Caco-2 (cell line): ENCODE data around the gene UBR4. TPM values are rescaled to one million over a fixed set of nuclear protein-coding genes. Genes with fewer than 3 reads are reported as not detected.

ENCODE experiments used
- BruUV-seq: library from RNA; stranded (reverse); fragments of 400-500 nt; replicated peaks from 2 replicates; lab custom pipeline; 2021; lab: Mats Ljungman, UMichigan
- CTCF ChIA-PET: fragments of 300-600 bp; sonication (Branson Sonifier 250); formaldehyde crosslinking; loops from one replicate; lab custom pipeline; 2022; ENCODE audit warnings: antibody characterized with exemption; lab: Charles Lee
- POLR2A ChIA-PET: fragments of 300-600 bp; sonication (Branson Sonifier 250); formaldehyde crosslinking; loops from one replicate; lab custom pipeline; 2022; ENCODE audit warnings: antibody characterized with exemption; lab: Charles Lee
- DNase-seq, 2 experiments: peaks; one replicate each; pipeline versions ENCODE4 v3.0.0 to v3.0.0-alpha.2; 2020 to 2022
- H3K27me3 ChIP-seq: replicated peaks from 2 replicates; pipeline ENCODE4 v1.6.0; 2011; ENCODE audit warnings: low read length; ENCODE audit not compliant: control insufficient read depth, insufficient read depth
- H3K36me3 ChIP-seq: 2 replicates; pipeline ENCODE4 v1.5.1; 2011; ENCODE audit warnings: low read length; ENCODE audit not compliant: control insufficient read depth, insufficient read depth
- H3K4me1 ChIP-seq: fragments of 250-450 bp; sonication (Bioruptor Pico); 2 replicates; pipeline ENCODE4 v1.5.1; 2020; ENCODE audit warnings: mild to moderate bottlenecking
- H3K4me3 ChIP-seq: 2 replicates; pipeline ENCODE4 v1.5.1; 2011; ENCODE audit warnings: low read depth, mild to moderate bottlenecking, control low read depth, low read length
- H3K9me3 ChIP-seq: fragments of 250-450 bp; sonication (Bioruptor Pico); 2 replicates; pipeline ENCODE4 v1.5.1; 2020; ENCODE audit warnings: mild to moderate bottlenecking, moderate library complexity
- H3K27ac Mint-ChIP-seq: one replicate; pipeline ENCODE4 v1.8.0; 2022; ENCODE audit warnings: mixed read lengths; ENCODE audit not compliant: unreplicated experiment
- H3K27me3 Mint-ChIP-seq: one replicate; pipeline ENCODE4 v1.8.0; 2022; ENCODE audit warnings: mixed read lengths; ENCODE audit not compliant: insufficient read depth, unreplicated experiment
- H3K36me3 Mint-ChIP-seq: one replicate; pipeline ENCODE4 v1.8.0; 2022; ENCODE audit warnings: mild to moderate bottlenecking, mixed read lengths; ENCODE audit not compliant: insufficient read depth, unreplicated experiment
- H3K4me1 Mint-ChIP-seq: one replicate; pipeline ENCODE4 v1.8.0; 2022; ENCODE audit warnings: low read depth, mixed read lengths; ENCODE audit not compliant: unreplicated experiment
- H3K4me3 Mint-ChIP-seq: one replicate; pipeline ENCODE4 v1.8.0; 2022; ENCODE audit warnings: mild to moderate bottlenecking, moderate library complexity, mixed read lengths; ENCODE audit not compliant: unreplicated experiment
- H3K9me3 Mint-ChIP-seq: one replicate; pipeline ENCODE4 v1.8.0; 2022; ENCODE audit warnings: mixed read lengths; ENCODE audit not compliant: unreplicated experiment
- intact Hi-C: fragments of 100-400 bp; cut with micrococcal nuclease; formaldehyde crosslinking; loops from one replicate; pipeline ENCODE4 v1.10.0; 2022; ENCODE audit not compliant: unreplicated experiment
- total RNA-seq: library from RNA; stranded (reverse); gene quantifications from 2 replicates; pipeline ENCODE4 v1.2.3, GENCODE V29; 2022
- TF ChIP-seq, protein P1 (sequence below), 2 experiments: fragments of 200-600 bp in 1 of 2; IDR thresholded peaks; 1 replicate in 1 of 2; 2 replicates in 1 of 2; pipeline versions ENCODE4 v1.5.1 to v1.8.0; 2011 to 2022; ENCODE audit warnings: antibody characterized with exemption in 1 of 2, control low read depth in 1 of 2, inconsistent platforms in 1 of 2, low read depth in 1 of 2, low read length in 1 of 2, mild to moderate bottlenecking in 1 of 2, moderate library complexity in 1 of 2; ENCODE audit not compliant: insufficient read depth in 1 of 2, severe bottlenecking in 1 of 2, unreplicated experiment in 1 of 2

The UBR4 gene
- total RNA-seq, 1 experiment from 2014 or later, result 317 TPM

- TF ChIP-seq, protein P1, sequence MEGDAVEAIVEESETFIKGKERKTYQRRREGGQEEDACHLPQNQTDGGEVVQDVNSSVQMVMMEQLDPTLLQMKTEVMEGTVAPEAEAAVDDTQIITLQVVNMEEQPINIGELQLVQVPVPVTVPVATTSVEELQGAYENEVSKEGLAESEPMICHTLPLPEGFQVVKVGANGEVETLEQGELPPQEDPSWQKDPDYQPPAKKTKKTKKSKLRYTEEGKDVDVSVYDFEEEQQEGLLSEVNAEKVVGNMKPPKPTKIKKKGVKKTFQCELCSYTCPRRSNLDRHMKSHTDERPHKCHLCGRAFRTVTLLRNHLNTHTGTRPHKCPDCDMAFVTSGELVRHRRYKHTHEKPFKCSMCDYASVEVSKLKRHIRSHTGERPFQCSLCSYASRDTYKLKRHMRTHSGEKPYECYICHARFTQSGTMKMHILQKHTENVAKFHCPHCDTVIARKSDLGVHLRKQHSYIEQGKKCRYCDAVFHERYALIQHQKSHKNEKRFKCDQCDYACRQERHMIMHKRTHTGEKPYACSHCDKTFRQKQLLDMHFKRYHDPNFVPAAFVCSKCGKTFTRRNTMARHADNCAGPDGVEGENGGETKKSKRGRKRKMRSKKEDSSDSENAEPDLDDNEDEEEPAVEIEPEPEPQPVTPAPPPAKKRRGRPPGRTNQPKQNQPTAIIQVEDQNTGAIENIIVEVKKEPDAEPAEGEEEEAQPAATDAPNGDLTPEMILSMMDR (IDR thresholded peaks at IDR 0.05; ENCODE audit: insufficient read depth in 1 of 2, low read depth in 1 of 2, low read length in 1 of 2, severe bottlenecking in 1 of 2, unreplicated experiment in 1 of 2), result no peak
- Mint-ChIP-seq H3K27ac (peak overlapping the region; percentile 55), H3K9me3 (no peaks in the 10 kb centered on the region), H3K36me3 (peaks cover 92% of the 10 kb centered on the region), H3K27me3 (no peaks in the 10 kb centered on the region), H3K4me1 (peaks cover 32% of the 10 kb centered on the region), H3K4me3 (no peak overlapping the region)
- ChIA-PET CTCF (interaction anchor here (0.7 to 1.4 kb wide), 7 partner anchors 9 to 184 kb away, joined by 3 to 9 read pairs (median 4); partner anchors contain the start of gene ALDH4A1), POLR2A (interaction anchor here (1.5 kb wide), 1 partner anchor 77 kb away, joined by 6 read pairs; no protein-coding TSS in a partner anchor)
- Histone ChIP-seq H3K36me3 (peaks cover 9% of the 10 kb centered on the region), H3K9me3 (no peaks in the 10 kb centered on the region), H3K4me1 (peaks cover 33% of the 10 kb centered on the region), H3K27me3 (no peaks in the 10 kb centered on the region), H3K4me3 (no peak overlapping the region)
- BruUV-seq, result no TSS peak
- DNase-seq, result peak in 1 of 2 experiments; percentile 57
- intact Hi-C loops, result loop anchor here (5.0 kb wide), 1 partner anchor 75 kb away; no protein-coding TSS in a partner anchor
Observed at GRCh38 chr1:19087017-19087736, 122.9 kb downstream of the UBR4 start.

- Mint-ChIP-seq H3K36me3 (peaks cover 92% of the 10 kb centered on the region), H3K4me1 (peaks cover 40% of the 10 kb centered on the region), H3K4me3 (no peak overlapping the region), H3K27ac (no peak overlapping the region), H3K27me3 (no peaks in the 10 kb centered on the region), H3K9me3 (no peaks in the 10 kb centered on the region)
- no peak overlapping the region for H3K4me3 ChIP-seq
- H3K4me1 ChIP-seq, result peaks cover 41% of the 10 kb centered on the region
- TF ChIP-seq, protein P1 (IDR thresholded peaks at IDR 0.05; ENCODE audit: insufficient read depth in 1 of 2, low read depth in 1 of 2, low read length in 1 of 2, severe bottlenecking in 1 of 2, unreplicated experiment in 1 of 2), result no peak
- no TSS peak for BruUV-seq
- no peaks in the 10 kb centered on the region for H3K27me3 ChIP-seq
- no peaks in the 10 kb centered on the region for H3K9me3 ChIP-seq
- H3K36me3 ChIP-seq, result peaks cover 10% of the 10 kb centered on the region
- no peak for DNase-seq
- intact Hi-C loops, result loop anchor here (5.0 kb wide), 1 partner anchor 74 kb away; no protein-coding TSS in a partner anchor
- POLR2A ChIA-PET, result interaction anchor here (1.5 kb wide), 1 partner anchor 77 kb away, joined by 6 read pairs; no protein-coding TSS in a partner anchor
- CTCF ChIA-PET, result interaction anchor here (1.4 kb wide), 1 partner anchor 173 kb away, joined by 7 read pairs; no protein-coding TSS in a partner anchor
Observed at GRCh38 chr1:19086176-19086875, 123.7 kb downstream of the UBR4 start.

DNA sequence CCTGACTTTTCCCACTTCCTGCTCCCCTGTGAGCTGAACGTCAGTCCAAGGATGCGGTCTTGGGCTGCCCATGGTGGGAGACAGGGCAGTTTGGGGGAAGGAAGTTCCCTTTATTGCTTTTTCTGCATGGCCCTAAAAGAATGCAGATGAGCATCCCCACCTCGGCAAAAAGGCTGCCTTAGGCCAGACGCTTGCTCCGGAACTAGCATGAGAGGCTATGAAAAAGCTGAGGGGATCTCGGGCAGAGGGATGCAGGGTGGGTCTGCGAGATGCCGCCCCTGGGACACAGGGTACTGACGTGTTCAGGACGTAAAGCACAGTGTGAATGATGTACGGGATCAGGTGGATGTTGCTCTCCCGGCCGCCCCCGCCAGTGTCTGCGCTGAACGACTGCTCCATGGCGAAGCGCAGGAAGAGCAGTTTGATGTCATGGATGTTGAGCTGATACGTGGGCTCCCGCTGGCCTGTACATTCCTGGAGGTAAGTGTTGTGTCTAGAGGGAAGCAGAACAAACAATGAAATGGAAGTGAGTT, 125.8 kb downstream of the UBR4 start:
- no peaks in the 10 kb centered on the region for H3K9me3 ChIP-seq
- ChIA-PET POLR2A (no interaction called here), CTCF (no interaction called here)
- H3K36me3 ChIP-seq, result peaks cover 9% of the 10 kb centered on the region
- no peak for DNase-seq
- no peak overlapping the region for H3K27ac Mint-ChIP-seq
- H3K4me3 ChIP-seq, result no peak overlapping the region
- H3K27me3 Mint-ChIP-seq, result no peaks in the 10 kb centered on the region
- H3K4me1 ChIP-seq, result peaks cover 62% of the 10 kb centered on the region
- no peaks in the 10 kb centered on the region for H3K27me3 ChIP-seq
- H3K36me3 Mint-ChIP-seq, result peaks cover 92% of the 10 kb centered on the region
- no peaks in the 10 kb centered on the region for H3K9me3 Mint-ChIP-seq
- no peak overlapping the region for H3K4me3 Mint-ChIP-seq
- BruUV-seq, result no TSS peak
- peaks cover 32% of the 10 kb centered on the region for H3K4me1 Mint-ChIP-seq
- TF ChIP-seq, protein P1 (IDR thresholded peaks at IDR 0.05; ENCODE audit: insufficient read depth in 1 of 2, low read depth in 1 of 2, low read length in 1 of 2, severe bottlenecking in 1 of 2, unreplicated experiment in 1 of 2), result no peak
- intact Hi-C loops, result no loop called here
